Stimulated activated CD4-positive, alpha-beta T cell treated with anti-CD3 and anti-CD28 coated beads, Interleukin-1b, Interleukin-23, amount 100 ng/mL, for 4 hours (primary cell): Measurements from ENCODE around the gene PCNX2.

Experiments used
- DNase-seq, 2 donors: peaks; one replicate each; pipeline ENCODE4 v3.0.0-alpha.2; 2020; ENCODE audit warnings: low read depth in 2 of 2

PCNX2 gene

GRCh38 chr1:233295237-233295974, at the start of gene PCNX2:
TSS of gene PCNX2 (minus strand) at chr1:233295725. CDS start at chr1:233295478, 247 bp downstream.
- peak; percentile 34 to 64 for DNase-seq

- DNase-seq: no peak
Observed at GRCh38 chr1:233343262-233343661, 47.7 kb upstream of the PCNX2 start.

DNA sequence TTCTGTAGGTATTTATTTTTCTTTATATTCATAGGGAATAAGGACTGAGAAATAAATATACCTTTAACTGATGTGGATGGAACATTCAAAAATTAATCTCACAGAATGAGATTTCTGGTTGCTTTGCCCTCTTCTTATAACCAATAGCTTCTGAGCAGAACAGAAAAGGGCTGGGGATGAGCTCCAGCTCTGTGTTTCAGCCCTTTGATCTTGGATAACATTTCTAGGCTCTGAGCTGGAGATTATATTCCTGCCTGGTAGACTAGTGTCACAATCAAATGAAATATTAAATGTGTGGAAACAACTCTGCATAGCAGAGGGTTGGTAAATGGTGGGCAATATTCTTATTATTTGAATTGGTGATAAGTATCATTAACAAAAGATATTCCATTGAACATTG, 46.6 kb upstream of the PCNX2 start:
- DNase-seq: no peak

DNA sequence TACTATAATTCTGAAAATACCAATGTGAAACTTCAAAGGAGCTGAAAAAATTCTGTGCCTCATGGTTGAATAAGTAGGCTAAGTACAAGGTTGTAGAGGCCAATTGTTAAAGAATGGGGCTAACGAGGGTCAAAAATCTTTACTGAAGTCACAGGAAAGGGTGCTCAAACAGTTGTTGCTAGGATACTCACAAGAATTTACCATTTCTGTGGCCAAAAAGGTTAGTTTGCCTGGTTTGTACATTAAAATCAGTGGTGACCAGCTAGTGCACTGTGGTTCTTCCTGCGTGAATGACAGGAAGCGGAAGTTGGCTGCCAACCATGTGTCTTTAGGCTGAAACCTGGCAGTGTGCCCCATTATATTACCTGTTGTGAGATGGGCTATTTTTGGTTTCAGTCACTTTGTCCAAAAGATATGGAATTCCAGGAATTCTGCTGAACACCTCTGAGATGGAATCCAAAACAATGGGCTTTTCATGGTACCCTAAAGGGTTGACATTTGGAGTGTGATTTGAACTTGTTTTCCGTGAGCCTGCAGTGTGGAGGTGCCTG, 45.5 kb upstream of the PCNX2 start:
- DNase-seq: no peak

DNA sequence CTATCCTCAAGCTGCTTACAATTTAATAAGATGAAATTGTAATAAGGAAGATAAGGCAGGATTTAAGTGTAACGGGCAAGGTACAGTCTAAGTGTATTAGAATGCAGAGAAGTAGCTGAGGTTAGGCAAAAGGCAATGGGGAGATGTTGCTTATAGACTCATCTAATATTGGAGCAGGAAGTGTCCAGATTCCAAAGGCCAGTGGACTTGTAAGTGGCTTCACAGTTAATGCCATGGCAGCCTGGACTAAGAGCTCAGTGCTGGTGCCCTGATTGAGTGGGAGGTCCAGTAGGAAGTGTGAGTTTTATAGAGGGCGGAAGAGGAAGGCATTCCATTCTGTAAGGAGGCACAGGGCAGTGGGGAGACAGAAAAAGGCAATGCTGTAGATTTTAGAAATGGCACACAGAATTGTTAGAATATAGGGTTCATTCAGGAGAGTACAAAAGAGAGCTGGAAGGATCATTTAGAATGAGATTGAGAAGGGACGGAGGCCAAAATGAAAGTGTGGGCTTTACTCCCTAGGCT, 44.6 kb upstream of the PCNX2 start:
- DNase-seq: no peak

- DNase-seq: no peak
Observed at GRCh38 chr1:233338102-233338501, 42.6 kb upstream of the PCNX2 start.

DNA sequence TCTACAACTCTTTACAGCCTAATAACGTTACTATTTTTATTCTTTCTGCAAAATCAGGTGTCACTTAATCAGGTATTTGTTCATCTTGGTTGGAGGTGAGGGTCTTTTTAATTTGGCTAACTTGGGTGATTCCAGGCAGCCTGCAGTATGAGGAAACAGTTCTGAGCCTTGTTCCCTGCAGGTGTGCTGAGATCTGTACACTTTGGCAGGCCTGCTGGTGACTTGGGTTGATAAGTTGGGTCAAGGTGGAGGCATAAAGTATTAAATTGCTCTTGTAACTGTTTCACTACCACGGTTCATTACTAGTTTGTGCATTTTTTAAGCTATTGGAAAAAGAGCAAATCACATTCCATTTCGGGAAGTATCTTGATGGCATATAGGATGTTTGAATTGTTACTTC, 42.0 kb upstream of the PCNX2 start:
- no peak for DNase-seq

DNA sequence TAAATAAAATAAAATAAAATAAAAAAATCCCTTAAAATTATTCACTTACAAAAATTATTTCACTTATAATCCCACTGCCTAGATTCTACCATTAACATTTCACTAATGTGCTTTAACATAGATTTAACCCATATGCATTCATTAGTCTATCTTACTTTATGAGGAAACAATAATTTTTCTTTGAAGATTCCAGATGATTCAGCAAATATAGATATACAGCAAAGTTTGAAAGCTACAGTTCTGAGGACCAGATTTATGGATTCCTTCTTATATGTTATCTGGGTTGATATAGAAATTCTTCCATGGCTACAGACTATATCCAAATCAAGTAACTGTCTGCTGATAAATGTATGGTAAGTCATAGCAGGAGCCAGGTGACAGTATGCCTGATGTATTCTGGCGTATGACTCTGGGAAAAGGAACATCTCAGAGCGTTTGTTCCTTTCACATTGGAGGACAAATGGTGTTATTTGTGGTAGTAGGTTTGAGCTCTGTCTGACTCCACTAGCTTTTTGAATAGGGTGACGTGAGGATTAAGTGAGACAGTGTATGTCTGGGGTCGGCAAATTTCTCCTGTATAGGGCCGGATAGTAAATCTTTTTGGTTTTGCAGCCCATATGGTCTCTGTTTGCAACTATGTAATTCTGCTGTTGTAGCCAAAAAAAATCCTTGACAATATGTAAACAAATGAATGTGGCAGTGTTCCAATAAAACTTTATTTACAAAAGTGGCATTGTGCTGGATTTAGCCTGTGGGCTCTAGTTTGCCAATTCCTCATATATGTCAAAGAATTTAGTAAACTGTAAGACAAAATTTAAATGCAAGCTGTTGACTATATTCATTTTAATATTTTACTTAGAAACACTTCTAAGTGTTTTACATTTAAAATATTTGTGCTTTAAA, 41.3 kb upstream of the PCNX2 start:
- DNase-seq: no peak

DNA sequence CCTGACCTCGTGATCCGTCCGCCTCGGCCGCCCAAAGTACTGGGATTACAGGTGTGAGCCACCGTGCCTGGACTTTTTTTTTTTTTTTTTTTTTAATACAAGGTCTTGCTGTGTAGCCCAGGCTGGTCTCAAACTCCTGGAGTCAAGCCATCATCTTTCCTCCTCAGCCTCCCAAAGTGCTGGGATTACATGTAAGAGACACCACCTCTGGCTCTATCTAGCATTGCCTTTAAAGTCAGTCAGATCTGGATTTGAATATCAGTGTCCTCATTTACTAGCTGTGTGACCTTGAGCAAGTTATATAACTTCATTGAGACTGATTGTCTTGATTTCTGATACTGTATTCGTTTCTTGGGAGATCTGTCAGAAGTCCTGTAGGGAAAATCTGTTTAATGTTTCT, 38.6 kb upstream of the PCNX2 start:
- DNase-seq: no peak

- DNase-seq: no peak
Observed at GRCh38 chr1:233333086-233333485, 37.6 kb upstream of the PCNX2 start.

DNA sequence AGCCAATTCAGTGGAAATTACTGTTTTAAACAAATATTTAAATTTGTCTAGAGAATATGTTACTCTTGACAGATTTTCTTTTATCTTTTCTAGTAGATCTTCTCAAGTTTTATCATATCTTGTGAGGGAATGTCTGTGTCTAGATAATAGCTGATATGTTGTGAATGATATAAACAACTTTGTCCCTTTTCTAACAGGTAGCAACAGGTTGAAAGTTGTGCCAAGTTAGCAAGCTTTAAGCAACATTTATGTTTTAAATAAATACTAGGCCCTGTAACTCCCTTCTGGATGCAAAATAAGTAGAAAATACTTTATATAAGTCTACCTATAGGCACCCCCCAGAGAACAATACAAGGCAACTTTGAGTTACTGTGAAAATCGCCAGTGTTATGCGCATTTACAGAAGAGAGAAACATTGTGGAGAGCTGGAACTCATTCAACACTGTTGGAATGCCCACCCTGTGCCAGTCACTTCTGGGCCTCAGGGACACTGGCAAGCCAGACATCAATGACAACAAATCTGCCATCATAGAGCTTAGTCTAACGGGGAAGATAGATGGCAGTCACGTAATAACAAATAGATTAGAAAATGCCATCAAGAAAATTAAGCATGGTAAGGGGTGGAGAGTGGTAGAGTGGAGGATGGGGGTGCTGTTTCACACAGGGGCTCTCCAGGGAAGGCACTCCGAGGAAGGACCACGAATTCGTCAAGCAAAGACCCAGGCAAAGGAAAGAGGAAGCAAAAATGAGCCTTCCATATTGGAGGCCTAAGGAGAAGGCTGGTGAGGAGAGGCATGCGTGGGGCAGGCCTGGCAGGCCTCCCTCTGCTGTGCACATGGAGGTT, 36.4 kb upstream of the PCNX2 start:
- DNase-seq: no peak

- DNase-seq: peak in 1 of 2 donors; percentile 21
Observed at GRCh38 chr1:233328142-233328921, 32.8 kb upstream of the PCNX2 start.

- no peak for DNase-seq
Observed at GRCh38 chr1:233327651-233328141, 32.2 kb upstream of the PCNX2 start, which contains the start of gene MAP3K21. TSS of gene MAP3K21 (plus strand) at chr1:233327724. CDS start at chr1:233328029, 305 bp downstream.

GRCh38 chr1:233326811-233327650, 31.5 kb upstream of the PCNX2 start:
- DNase-seq: peak; percentile 82 to 83

DNA sequence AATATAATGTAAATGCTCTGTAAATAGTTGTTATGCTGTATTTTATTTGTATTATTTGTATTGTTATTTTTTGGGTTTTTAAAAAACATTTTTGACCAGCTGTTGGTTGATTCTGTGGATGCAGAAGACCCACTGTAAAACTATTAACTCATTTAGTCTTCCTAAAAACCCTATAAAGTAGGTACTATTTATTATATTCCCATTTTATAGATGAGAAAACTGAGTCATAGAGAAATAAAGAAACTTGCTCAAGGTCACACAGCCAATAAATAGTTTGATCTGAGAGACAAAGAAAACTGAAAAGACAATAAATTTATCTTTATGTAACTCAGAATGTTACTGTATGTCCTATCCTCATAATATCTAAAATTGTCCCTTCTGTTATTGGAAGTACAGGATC, 30.8 kb upstream of the PCNX2 start:
- no peak for DNase-seq

GRCh38 chr1:233323718-233324117, 28.2 kb upstream of the PCNX2 start:
- DNase-seq: no peak

GRCh38 chr1:233320023-233320422, 24.5 kb upstream of the PCNX2 start:
- no peak for DNase-seq

DNA sequence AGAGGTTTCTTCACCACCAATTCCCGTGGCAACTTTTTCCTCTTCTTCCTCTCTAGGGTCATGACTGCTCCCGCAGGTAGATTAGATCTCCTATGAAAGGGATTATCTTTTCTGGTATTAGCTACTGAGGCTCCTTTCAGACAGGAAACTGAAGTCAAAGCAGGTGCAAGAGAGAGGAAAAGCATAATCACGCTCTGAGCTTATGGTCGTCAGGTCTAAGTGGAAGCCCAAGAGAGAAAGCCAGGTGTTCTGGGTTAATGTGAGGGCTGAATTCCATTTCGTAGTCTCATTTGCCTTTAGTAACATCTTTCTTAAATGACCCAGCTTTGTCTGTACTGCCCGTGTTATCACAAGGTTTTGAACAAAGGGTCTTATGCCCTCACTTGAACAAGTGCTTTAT, 23.7 kb upstream of the PCNX2 start:
- no peak for DNase-seq

GRCh38 chr1:233316473-233316872, 20.9 kb upstream of the PCNX2 start:
- DNase-seq: no peak
